HG02938 (cell line): ENCODE results near the gene OXER1.

Experiments
- ATAC-seq: cut with Tn5 transposase; IDR thresholded peaks from one replicate; pipeline ENCODE4 v1.9.1; 2021; ENCODE audit warnings: mild to moderate bottlenecking, moderate library complexity; ENCODE audit not compliant: unreplicated experiment

The OXER1 gene

DNA sequence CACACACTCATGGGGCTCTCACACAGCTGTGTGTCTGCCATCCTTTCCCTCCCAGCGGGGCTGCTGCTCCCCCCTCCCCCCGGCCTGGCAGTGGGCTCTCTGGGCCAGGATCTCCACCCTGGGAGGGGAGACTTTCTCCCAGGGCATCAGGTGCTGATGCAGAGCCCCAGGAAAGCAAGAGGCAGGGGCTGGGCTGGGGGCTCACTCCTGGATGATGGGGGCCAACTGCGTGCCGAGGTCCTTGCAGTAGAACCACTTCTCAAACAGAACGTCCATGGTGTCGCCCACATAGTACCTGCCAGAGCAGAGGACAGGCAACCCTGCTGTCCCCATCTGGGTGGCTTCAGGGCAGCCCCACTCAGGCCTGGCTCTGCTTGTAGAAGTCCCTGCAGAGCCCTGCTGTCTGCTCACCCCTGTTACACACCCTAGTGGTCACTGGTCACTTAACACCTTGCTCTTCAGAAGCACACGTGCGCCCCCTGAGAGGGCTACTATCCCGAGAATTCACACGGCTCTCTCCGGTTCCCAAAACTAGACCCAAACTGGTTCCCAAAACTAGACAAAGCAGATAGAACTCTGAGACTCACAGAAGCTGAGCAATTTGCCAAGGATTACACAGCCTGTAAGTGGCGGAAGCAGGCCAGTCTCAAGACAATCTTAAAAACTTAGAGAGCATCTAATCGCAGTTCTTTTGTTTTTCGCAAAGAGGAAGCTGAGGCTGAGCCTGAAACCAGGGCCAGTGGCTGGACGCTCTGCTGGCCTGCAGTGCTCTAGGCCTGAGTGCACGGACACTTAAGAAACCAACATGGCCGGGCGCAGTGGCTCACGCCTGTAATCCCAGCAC is 6.6 kb upstream of the OXER1 start:
- peak; percentile 67 for ATAC-seq

DNA sequence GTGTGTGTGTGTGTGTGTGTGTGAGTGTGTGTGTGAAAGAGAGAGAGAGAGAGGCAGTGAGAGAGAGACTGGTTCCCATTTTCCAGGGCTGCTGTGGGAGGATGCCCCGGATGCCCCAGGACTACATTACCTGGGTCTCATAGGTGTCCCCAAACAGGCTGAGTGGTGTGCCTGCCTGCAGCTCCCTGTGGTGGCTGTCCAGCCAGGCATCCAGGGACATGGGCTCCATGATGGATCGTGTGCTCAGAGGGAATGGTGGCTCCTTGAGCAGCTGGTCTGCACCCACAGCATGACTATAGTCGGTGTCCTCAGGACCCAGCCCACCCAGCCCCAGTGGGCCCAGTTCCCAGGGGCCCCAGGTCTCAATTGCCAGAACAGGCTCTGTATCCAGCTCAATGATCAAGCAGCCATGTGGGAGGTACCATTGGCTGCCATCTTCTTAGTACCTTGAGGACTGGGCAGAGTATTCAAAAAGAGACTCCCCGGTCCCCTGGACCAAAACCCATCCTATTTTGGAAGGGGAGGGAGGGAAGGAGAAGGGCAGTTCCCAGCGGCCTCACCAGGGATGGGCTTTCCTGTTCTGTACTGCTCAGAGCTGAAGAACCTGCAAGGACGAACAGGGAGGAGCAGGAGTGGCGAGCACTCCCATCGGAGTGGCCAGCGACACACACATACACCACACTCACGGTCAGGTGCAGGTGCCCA is 5.8 kb upstream of the OXER1 start:
- no peak for ATAC-seq

- ATAC-seq = no peak
These were observed 4.8 kb upstream of the OXER1 start for GRCh38 chr2:42768706-42769256.

GRCh38 chr2:42767899-42768705 is 4.2 kb upstream of the OXER1 start:
- no peak for ATAC-seq

GRCh38 chr2:42767080-42767898 is 3.4 kb upstream of the OXER1 start:
- ATAC-seq = no peak

DNA sequence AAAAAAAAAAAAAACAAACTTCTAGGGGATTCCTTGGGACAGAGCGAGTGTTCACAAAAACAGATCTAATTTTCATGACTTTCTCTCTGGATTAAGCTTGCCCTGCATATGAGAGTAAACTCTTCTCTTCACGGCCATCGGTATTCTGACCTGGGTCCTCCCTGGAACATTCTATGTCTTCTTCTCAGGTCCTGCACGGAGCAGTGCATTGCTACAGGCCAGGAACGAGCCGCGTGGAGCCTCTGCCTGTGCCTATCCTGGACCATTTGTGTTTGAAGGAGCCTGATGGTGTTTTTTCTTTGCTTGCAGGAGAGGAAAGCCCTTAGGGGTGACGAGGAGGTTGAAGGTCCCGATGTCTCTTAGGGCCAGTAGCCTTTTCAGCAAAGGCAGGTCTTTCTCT is 1.8 kb upstream of the OXER1 start:
- ATAC-seq = no peak

DNA sequence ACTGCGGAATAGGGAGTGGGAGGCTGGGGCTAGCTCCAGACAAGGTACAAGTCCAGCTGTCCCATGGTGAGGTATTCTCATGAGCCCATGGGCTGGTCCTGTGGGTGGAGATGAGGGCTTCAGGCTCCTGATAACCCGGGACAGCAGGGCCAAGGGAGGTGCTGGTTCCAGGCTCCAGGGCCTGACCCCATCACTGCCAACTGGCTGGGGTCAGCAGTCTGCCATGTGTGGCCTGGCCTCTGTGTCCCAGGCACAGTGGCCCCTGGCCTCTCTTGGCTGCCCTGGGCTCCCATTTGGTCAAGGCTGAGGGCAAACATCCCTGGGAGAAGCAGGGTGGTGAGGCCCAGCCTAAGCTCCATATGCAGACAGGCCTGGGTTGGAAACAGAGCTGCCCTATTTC is 966 bp upstream of the OXER1 start:
- no peak for ATAC-seq

DNA sequence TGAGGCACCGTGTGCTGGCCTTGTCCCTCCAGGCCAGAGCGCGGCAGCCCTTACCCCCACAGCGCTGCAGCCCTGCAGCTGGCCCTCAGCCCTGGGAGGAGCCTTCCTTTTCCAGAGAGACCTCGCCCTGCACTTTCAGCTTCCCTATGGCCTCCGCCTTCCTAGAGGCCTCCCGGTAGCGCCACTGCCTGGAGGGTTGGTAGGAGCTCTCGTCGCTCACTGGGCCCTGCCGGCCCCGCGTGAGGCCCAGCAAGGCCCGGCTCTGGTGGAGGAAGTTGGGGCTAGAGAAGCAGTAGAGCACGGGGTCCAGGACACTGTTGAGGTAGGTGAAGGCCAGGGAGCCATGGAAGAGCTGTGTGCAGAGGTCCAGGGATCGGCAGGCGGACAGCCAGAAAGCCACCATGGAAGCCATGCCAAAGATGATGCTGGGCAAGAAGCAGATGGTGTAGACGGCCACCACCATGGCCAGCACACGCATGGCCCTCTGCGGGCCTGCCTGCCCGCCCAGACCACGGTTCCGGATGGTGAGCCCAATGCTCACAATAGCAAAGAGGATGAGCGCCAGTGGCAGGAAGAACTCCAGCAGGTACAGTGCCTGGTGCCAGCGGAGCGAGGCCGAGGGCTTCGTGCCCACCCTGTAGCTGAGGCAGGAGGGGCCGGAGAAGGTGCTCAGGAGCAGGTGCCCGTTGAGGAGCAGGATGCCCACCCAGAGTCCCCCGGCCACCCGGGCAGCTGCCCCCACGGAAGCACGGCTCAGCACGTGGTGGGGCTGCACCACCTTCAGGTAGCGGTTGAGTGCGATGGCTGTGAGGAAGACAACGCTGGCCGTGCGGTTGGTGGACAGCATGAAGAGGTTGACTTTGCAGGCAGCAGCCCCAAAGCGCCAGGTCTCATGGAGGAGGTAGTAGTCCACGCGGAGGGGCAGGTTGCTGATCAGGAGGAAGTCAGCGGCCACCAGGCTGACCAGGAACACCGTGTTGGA is 821 bp downstream of the OXER1 start:
- ATAC-seq = no peak

DNA sequence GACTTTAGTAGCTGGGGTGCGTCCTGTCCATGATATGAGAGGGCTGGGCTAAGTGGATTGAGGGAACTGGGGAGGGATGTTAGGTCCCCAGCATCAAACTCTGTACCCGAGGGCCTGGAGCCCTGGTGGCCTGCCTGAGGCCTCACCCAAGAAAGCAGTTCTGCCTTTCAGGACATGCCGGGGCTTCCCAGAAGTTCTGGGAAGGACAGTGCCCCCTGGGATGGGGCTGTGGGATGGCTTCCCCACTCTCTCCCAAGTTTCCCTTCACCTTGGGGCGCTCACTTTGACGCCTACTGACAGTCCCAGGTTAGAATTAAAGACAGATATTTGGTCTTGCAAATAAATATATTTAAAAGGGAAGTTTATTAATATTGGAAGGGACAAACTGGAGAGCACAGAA is 1.8 kb downstream of the OXER1 start:
- no peak for ATAC-seq

GRCh38 chr2:42761554-42761953 is 2.4 kb downstream of the OXER1 start:
- no peak for ATAC-seq

- no peak for ATAC-seq
These were observed 5.2 kb downstream of the OXER1 start for GRCh38 chr2:42758751-42759150.

- ATAC-seq = no peak
These were observed 5.8 kb downstream of the OXER1 start for GRCh38 chr2:42757981-42758740.

GRCh38 chr2:42756966-42757513 is 6.9 kb downstream of the OXER1 start:
- ATAC-seq = no peak

DNA sequence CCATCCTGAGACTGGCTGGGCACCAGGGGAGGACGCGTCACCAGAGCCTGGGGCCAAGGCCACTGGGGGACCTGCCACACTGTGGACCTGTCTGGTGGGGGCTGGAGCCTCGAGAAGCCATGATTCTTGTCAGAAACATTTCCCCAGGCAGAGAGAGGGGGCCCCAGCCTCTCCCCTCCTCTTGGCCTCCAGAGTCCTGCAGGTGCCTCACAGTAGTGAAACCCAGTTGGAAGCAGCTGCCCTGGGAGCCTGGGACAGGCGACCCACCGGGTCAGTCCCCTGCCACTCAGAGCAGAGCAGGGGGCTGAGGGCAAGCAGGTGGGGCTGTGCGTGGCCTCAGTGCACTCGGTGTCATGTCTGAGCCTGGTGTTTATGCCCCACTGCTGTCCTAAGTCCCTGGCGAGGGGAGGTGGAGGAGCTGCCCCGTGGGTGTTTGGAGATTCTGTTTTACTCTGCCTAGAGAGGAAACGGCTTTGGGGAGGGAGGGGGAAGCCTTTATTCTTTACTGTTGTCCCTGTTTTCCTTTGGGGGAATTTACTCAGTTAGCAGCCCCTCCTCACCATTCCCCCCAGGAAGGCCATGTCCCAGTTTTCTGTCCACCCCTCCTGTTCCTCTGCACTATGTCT is 7.7 kb downstream of the OXER1 start:
- ATAC-seq = no peak

GRCh38 chr2:42755191-42755880 is 8.6 kb downstream of the OXER1 start:
- no peak for ATAC-seq

DNA sequence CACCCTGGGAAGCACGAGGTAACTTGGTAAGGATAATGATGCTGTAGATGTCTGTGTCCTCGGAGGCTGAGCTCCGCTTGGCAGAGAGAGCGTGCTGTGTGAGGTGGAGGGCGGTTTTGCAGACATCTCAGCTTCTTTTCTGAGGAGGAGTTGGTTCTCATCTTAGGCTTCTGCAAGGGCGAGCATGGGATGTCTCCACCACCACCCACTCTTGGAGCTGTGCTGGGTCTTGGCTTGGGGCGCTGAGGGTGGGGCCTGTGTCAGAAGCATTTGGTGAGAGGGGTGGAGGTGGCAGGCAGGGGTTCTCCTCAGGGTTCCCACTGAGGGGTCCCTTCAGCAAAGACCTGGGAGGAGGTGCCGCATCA is 9.2 kb downstream of the OXER1 start:
- no peak for ATAC-seq
